Measurements from ENCODE around the gene SMAD1. TPM values are rescaled to one million over a fixed set of nuclear protein-coding genes. Genes with fewer than 3 reads are reported as not detected.

The SMAD1 gene
- total RNA-seq, 1 experiment from 2014 or later = 27.9 TPM

DNA sequence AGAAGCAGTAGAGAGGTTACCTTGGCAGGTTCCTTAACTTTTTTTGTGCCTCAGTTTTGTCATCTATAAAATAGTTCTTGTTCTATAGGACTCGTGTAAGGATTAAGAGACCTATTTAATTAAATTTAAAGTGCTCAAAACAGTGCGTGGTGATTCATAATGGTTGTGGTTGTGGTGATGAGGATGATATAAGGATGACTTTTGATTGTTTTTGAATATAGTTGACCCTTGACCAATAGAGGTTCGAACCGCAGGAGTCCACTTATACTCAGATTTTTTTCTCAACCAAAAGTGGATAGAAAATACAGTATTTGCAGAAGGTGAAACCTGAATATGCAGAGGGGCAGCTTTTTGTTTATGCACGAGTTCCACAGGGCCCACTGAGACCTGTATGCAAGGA is 14.6 kb downstream of the SMAD1 start:
- DNase-seq (ENCODE audit: unreplicated experiment) = no peak
- no TSS peak for BruUV-seq (replicated peaks)
- H3K27ac Mint-ChIP-seq (ENCODE audit: low read depth, unreplicated experiment) = no peak overlapping the region
- CTCF ChIA-PET = interaction anchor here (0.8 to 1.2 kb wide), 3 partner anchors 113 to 268 kb away, joined by 3 read pairs; no protein-coding TSS in a partner anchor
- H3K27me3 Mint-ChIP-seq (ENCODE audit: insufficient read depth, unreplicated experiment) = no peaks in the 10 kb centered on the region
- intact Hi-C loops (cut with micrococcal nuclease) = no loop called here
- no peak overlapping the region for H3K4me3 Mint-ChIP-seq (ENCODE audit: unreplicated experiment)
- no peaks in the 10 kb centered on the region for H3K9me3 Mint-ChIP-seq (ENCODE audit: unreplicated experiment)
- peaks cover 3% of the 10 kb centered on the region for H3K4me1 Mint-ChIP-seq (ENCODE audit: insufficient read depth, unreplicated experiment)
- POLR2A ChIA-PET = interaction anchor here (0.9 to 1.1 kb wide), 2 partner anchors 16 to 59 kb away, joined by 3 to 4 read pairs; no protein-coding TSS in a partner anchor
- no peak for TF ChIP-seq CTCF (IDR thresholded peaks at IDR 0.05; ENCODE audit: unreplicated experiment)
- H3K36me3 Mint-ChIP-seq (ENCODE audit: insufficient read depth, unreplicated experiment) = no peaks in the 10 kb centered on the region

DNA sequence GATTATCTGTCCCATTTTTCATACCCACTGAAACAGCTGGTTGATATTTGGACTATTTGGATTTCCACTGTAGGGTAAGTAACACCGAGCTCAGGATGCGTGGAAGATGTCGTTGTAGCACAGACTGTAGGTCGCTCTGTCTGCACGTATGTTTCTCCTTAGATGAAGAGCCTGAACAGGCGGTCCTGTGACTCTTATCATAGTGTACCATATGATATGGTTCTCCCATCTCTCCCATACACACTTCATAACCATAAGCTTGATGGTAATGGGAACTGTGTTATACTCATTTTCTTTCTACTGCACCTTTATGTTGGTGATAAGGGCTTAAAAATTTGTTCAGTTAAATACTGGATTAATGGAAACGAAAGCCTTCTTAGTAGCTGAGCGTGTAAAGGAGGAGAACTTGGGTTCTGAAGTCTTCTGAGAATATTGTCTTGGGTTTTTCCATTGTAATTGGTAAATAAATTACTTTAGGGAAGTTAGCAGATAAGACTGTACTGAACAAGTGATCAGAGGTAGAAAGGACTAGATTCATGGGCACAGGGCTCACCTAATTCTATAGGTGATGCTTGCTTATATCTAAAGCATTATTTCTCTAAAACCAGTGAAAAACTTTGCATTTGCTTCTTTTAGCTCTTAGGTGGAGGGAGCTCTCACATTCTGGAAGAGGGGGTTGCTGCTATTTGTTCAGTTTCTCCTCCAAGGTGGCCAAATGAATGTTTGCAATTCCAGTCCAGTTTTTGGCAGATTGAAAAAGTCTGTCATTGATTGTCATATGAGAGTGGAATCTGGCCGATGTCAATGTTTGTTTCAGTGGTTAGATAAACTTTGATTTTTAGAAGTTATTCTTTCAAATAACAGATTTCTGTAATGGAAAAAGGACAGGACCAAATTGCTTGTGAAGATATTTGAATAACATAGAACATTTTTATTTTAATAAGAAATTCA is 15.8 kb downstream of the SMAD1 start:
- DNase-seq (ENCODE audit: unreplicated experiment) = no peak

GRCh38 chr4:145498430-145498829 is 16.8 kb downstream of the SMAD1 start:
- DNase-seq (ENCODE audit: unreplicated experiment) = no peak
- CTCF ChIA-PET = interaction anchor here (0.6 to 0.9 kb wide), 2 partner anchors 118 to 265 kb away, joined by 3 to 4 read pairs; no protein-coding TSS in a partner anchor
- H3K4me1 Mint-ChIP-seq (ENCODE audit: insufficient read depth, unreplicated experiment) = peaks cover 9% of the 10 kb centered on the region
- intact Hi-C loops (cut with micrococcal nuclease) = no loop called here
- no peak overlapping the region for H3K4me3 Mint-ChIP-seq (ENCODE audit: unreplicated experiment)
- H3K27me3 Mint-ChIP-seq (ENCODE audit: insufficient read depth, unreplicated experiment) = no peaks in the 10 kb centered on the region
- peaks cover 5% of the 10 kb centered on the region for H3K36me3 Mint-ChIP-seq (ENCODE audit: insufficient read depth, unreplicated experiment)
- H3K9me3 Mint-ChIP-seq (ENCODE audit: unreplicated experiment) = no peaks in the 10 kb centered on the region
- no TSS peak for BruUV-seq (replicated peaks)
- no peak for TF ChIP-seq CTCF (IDR thresholded peaks at IDR 0.05; ENCODE audit: unreplicated experiment)
- POLR2A ChIA-PET = interaction anchor here (0.6 to 1.4 kb wide), 2 partner anchors 16 to 18 kb away, joined by 3 read pairs; no protein-coding TSS in a partner anchor
- H3K27ac Mint-ChIP-seq (ENCODE audit: low read depth, unreplicated experiment) = no peak overlapping the region

More for the DNA sequence above, 15.8 kb downstream of the SMAD1 start:
- Mint-ChIP-seq H3K27me3 (ENCODE audit: insufficient read depth, unreplicated experiment) (no peaks in the 10 kb centered on the region), H3K36me3 (ENCODE audit: insufficient read depth, unreplicated experiment) (no peaks in the 10 kb centered on the region), H3K4me3 (ENCODE audit: unreplicated experiment) (no peak overlapping the region), H3K4me1 (ENCODE audit: insufficient read depth, unreplicated experiment) (peaks cover 9% of the 10 kb centered on the region), H3K9me3 (ENCODE audit: unreplicated experiment) (no peaks in the 10 kb centered on the region), H3K27ac (ENCODE audit: low read depth, unreplicated experiment) (no peak overlapping the region)
- no peak for TF ChIP-seq CTCF (IDR thresholded peaks at IDR 0.05; ENCODE audit: unreplicated experiment)
- intact Hi-C loops (cut with micrococcal nuclease) = no loop called here
- ChIA-PET CTCF (interaction anchor here (0.7 to 1.2 kb wide), 4 partner anchors 112 to 284 kb away, joined by 3 read pairs; no protein-coding TSS in a partner anchor), POLR2A (interaction anchor here (0.6 kb wide), 1 partner anchor 17 kb away, joined by 3 read pairs; no protein-coding TSS in a partner anchor)
- BruUV-seq (replicated peaks) = no TSS peak

- no peaks in the 10 kb centered on the region for H3K27me3 Mint-ChIP-seq (ENCODE audit: insufficient read depth, unreplicated experiment)
- no TSS peak for BruUV-seq (replicated peaks)
- H3K4me3 Mint-ChIP-seq (ENCODE audit: unreplicated experiment) = no peak overlapping the region
- no peak for DNase-seq (ENCODE audit: unreplicated experiment)
- intact Hi-C loops (cut with micrococcal nuclease) = no loop called here
- peaks cover 9% of the 10 kb centered on the region for H3K4me1 Mint-ChIP-seq (ENCODE audit: insufficient read depth, unreplicated experiment)
- no peaks in the 10 kb centered on the region for H3K9me3 Mint-ChIP-seq (ENCODE audit: unreplicated experiment)
- ChIA-PET CTCF (interaction anchor here (0.9 to 1.1 kb wide), 2 partner anchors 56 to 284 kb away, joined by 3 read pairs; no protein-coding TSS in a partner anchor), POLR2A (interaction anchor here (0.7 to 1.4 kb wide), 2 partner anchors 8 to 312 kb away, joined by 3 to 5 read pairs; no protein-coding TSS in a partner anchor)
- H3K36me3 Mint-ChIP-seq (ENCODE audit: insufficient read depth, unreplicated experiment) = peaks cover 11% of the 10 kb centered on the region
- no peak for TF ChIP-seq CTCF (IDR thresholded peaks at IDR 0.05; ENCODE audit: unreplicated experiment)
- H3K27ac Mint-ChIP-seq (ENCODE audit: low read depth, unreplicated experiment) = no peak overlapping the region
These were observed 19.5 kb downstream of the SMAD1 start for GRCh38 chr4:145501051-145501660.
